Gastrocnemius medialis (tissue), 4 donors: ENCODE data around the gene MADD.

Source experiments
- CTCF ChIP-seq, 5 experiments: fragments of 450-650 bp in 3 of 5; fragments of 200-600 bp in 2 of 5; sonication (generic) in 2 of 5; IDR thresholded peaks in 4 of 5; conservative IDR thresholded peaks in 1 of 5; 1 replicate in 4 of 5; 2 replicates in 1 of 5; pipeline ENCODE4 v1.5.1; 2016 to 2019; ENCODE audit warnings: antibody characterized with exemption in 5 of 5, mild to moderate bottlenecking in 3 of 5, moderate library complexity in 3 of 5
- POLR2A ChIP-seq, 2 donors: fragments of 450-650 bp; IDR thresholded peaks; one replicate each; pipeline ENCODE4 v1.6.1; 2017; ENCODE audit warnings: antibody characterized with exemption in 2 of 2, mild to moderate bottlenecking in 2 of 2, moderate library complexity in 2 of 2

DNA sequence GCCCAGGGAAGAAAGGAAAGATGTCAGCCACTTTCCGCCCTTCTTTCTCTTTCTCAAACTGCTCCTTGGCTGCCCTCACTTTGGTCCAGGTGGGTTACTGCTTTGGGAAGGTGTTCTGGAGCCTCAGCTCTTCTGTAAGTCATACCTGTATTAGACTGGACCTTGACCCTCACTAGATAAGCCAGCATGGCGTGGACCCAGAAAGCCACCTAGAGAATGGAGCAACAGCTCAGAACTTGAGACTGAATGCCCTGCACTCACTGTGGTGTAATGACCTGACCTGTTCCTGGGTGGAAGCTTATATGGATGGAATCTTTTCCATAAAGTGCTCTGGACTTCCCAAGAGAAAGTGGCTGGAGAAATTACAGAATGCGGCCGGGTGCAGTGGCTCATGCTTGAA is 36.9 kb upstream of the MADD start:
- TF ChIP-seq CTCF (IDR thresholded peaks at IDR 0.05 in 4 of 5, conservative IDR thresholded peaks at IDR 0.05 in 1 of 5): no peak
- no peak for TF ChIP-seq POLR2A (IDR thresholded peaks at IDR 0.05)
